ENCODE results near the gene OLFM3.

OLFM3 gene

GRCh38 chr1:101977266-101977665, 19.5 kb downstream of the OLFM3 start:
- Histone ChIP-seq H3K27ac (ENCODE audit: low read depth, low read length) (no peak overlapping the region), H3K4me3 (ENCODE audit: low read depth in 1 of 2, low read length in 2 of 2) (no peak overlapping the region), H3K36me3 (ENCODE audit: control insufficient read depth in 1 of 2, insufficient read depth in 2 of 2, low read length in 2 of 2) (no peaks in the 10 kb centered on the region), H3K27me3 (ENCODE audit: control insufficient read depth in 1 of 2, insufficient read depth in 2 of 2, low read length in 2 of 2) (no peaks in the 10 kb centered on the region), H3K9ac (ENCODE audit: low read depth in 1 of 2, low read length in 2 of 2) (no peak overlapping the region), H3K4me1 (ENCODE audit: control insufficient read depth in 1 of 2, insufficient read depth in 2 of 2, low read length in 2 of 2) (no peaks in the 10 kb centered on the region), H3K9me3 (ENCODE audit: control insufficient read depth in 1 of 2, low read length in 2 of 2) (no peaks in the 10 kb centered on the region)

GRCh38 chr1:101976161-101976560, 20.6 kb downstream of the OLFM3 start:
- no peaks in the 10 kb centered on the region for H3K36me3 ChIP-seq (ENCODE audit: control insufficient read depth in 1 of 2, insufficient read depth in 2 of 2, low read length in 2 of 2)
- H3K4me1 ChIP-seq (ENCODE audit: control insufficient read depth in 1 of 2, insufficient read depth in 2 of 2, low read length in 2 of 2) = no peaks in the 10 kb centered on the region
- H3K4me3 ChIP-seq (ENCODE audit: low read depth in 1 of 2, low read length in 2 of 2) = no peak overlapping the region
- H3K9me3 ChIP-seq (ENCODE audit: control insufficient read depth in 1 of 2, low read length in 2 of 2) = no peaks in the 10 kb centered on the region
- no peaks in the 10 kb centered on the region for H3K27me3 ChIP-seq (ENCODE audit: control insufficient read depth in 1 of 2, insufficient read depth in 2 of 2, low read length in 2 of 2)
- no peak overlapping the region for H3K9ac ChIP-seq (ENCODE audit: low read depth in 1 of 2, low read length in 2 of 2)
- no peak overlapping the region for H3K27ac ChIP-seq (ENCODE audit: low read depth, low read length)

GRCh38 chr1:101975371-101975770, 21.4 kb downstream of the OLFM3 start:
- Histone ChIP-seq H3K4me1 (ENCODE audit: control insufficient read depth in 1 of 2, insufficient read depth in 2 of 2, low read length in 2 of 2) (no peaks in the 10 kb centered on the region), H3K27ac (ENCODE audit: low read depth, low read length) (no peak overlapping the region), H3K4me3 (ENCODE audit: low read depth in 1 of 2, low read length in 2 of 2) (no peak overlapping the region), H3K9me3 (ENCODE audit: control insufficient read depth in 1 of 2, low read length in 2 of 2) (no peaks in the 10 kb centered on the region), H3K27me3 (ENCODE audit: control insufficient read depth in 1 of 2, insufficient read depth in 2 of 2, low read length in 2 of 2) (no peaks in the 10 kb centered on the region), H3K9ac (ENCODE audit: low read depth in 1 of 2, low read length in 2 of 2) (no peak overlapping the region), H3K36me3 (ENCODE audit: control insufficient read depth in 1 of 2, insufficient read depth in 2 of 2, low read length in 2 of 2) (no peaks in the 10 kb centered on the region)

DNA sequence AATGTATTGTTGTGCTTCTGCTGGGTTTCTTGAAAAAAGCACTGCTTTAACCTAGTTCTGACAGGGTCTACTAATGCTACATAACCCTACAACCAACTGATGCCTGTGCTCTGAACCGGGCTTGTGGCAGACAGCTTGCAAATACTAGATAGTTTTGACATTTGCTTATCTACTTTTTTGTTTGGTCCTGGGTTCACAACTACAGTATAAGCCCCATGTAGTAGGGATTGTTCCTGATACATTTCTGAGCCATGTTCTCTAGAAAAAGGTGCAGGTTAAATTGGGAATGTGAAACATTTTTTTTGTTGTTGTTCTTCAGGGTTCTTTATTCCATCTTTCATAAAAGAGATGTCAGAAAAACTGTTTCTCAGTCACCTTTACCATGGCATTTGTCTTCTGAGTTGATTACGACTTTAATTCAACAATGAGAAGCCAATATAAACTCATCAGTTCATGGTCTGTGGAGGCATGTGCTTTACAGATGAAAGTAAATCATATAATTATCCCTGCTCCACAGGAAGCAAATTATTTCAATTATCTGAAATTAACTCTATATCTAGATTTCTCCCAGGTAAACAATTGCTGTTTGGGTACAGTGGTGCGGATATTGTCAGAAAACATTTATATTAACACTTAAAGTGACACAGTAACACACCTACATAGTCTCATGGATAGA, 22.0 kb downstream of the OLFM3 start:
- Histone ChIP-seq H3K9me3 (ENCODE audit: control insufficient read depth in 1 of 2, low read length in 2 of 2) (no peaks in the 10 kb centered on the region), H3K36me3 (ENCODE audit: control insufficient read depth in 1 of 2, insufficient read depth in 2 of 2, low read length in 2 of 2) (no peaks in the 10 kb centered on the region), H3K9ac (ENCODE audit: low read depth in 1 of 2, low read length in 2 of 2) (no peak overlapping the region), H3K4me3 (ENCODE audit: low read depth in 1 of 2, low read length in 2 of 2) (no peak overlapping the region), H3K4me1 (ENCODE audit: control insufficient read depth in 1 of 2, insufficient read depth in 2 of 2, low read length in 2 of 2) (no peaks in the 10 kb centered on the region), H3K27me3 (ENCODE audit: control insufficient read depth in 1 of 2, insufficient read depth in 2 of 2, low read length in 2 of 2) (no peaks in the 10 kb centered on the region), H3K27ac (ENCODE audit: low read depth, low read length) (no peak overlapping the region)

GRCh38 chr1:101971304-101971703, 25.4 kb downstream of the OLFM3 start:
- no peak overlapping the region for H3K27ac ChIP-seq (ENCODE audit: low read depth, low read length)
- no peak overlapping the region for H3K4me3 ChIP-seq (ENCODE audit: low read depth in 1 of 2, low read length in 2 of 2)
- H3K36me3 ChIP-seq (ENCODE audit: control insufficient read depth in 1 of 2, insufficient read depth in 2 of 2, low read length in 2 of 2) = no peaks in the 10 kb centered on the region
- H3K9me3 ChIP-seq (ENCODE audit: control insufficient read depth in 1 of 2, low read length in 2 of 2) = no peaks in the 10 kb centered on the region
- no peaks in the 10 kb centered on the region for H3K4me1 ChIP-seq (ENCODE audit: control insufficient read depth in 1 of 2, insufficient read depth in 2 of 2, low read length in 2 of 2)
- no peak overlapping the region for H3K9ac ChIP-seq (ENCODE audit: low read depth in 1 of 2, low read length in 2 of 2)
- no peaks in the 10 kb centered on the region for H3K27me3 ChIP-seq (ENCODE audit: control insufficient read depth in 1 of 2, insufficient read depth in 2 of 2, low read length in 2 of 2)

DNA sequence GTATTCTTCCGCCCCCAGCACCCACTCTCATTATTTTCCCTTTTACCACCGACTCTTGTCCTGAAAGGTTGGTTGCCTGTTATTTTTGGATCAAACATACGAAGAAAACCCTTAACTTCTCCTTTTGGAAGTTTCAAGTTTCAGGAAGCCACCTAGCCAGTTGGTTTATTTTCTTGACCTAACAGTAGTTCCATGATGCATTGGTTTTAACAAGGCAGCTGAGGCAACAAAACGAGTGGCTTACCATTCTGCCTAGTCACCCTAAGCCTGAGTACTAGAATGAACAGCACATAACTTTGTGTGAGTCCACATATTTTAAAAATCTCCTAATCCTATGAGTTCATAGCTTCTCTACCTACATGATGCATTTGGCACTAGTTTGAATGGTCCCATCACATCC, 28.9 kb downstream of the OLFM3 start:
- H3K4me1 ChIP-seq (ENCODE audit: control insufficient read depth in 1 of 2, insufficient read depth in 2 of 2, low read length in 2 of 2) = no peaks in the 10 kb centered on the region
- H3K27ac ChIP-seq (ENCODE audit: low read depth, low read length) = no peak overlapping the region
- no peak overlapping the region for H3K4me3 ChIP-seq (ENCODE audit: low read depth in 1 of 2, low read length in 2 of 2)
- H3K9me3 ChIP-seq (ENCODE audit: control insufficient read depth in 1 of 2, low read length in 2 of 2) = no peaks in the 10 kb centered on the region
- H3K27me3 ChIP-seq (ENCODE audit: control insufficient read depth in 1 of 2, insufficient read depth in 2 of 2, low read length in 2 of 2) = no peaks in the 10 kb centered on the region
- no peak overlapping the region for H3K9ac ChIP-seq (ENCODE audit: low read depth in 1 of 2, low read length in 2 of 2)
- no peaks in the 10 kb centered on the region for H3K36me3 ChIP-seq (ENCODE audit: control insufficient read depth in 1 of 2, insufficient read depth in 2 of 2, low read length in 2 of 2)

GRCh38 chr1:101965341-101965740, 31.4 kb downstream of the OLFM3 start:
- Histone ChIP-seq H3K9ac (ENCODE audit: low read depth in 1 of 2, low read length in 2 of 2) (no peak overlapping the region), H3K36me3 (ENCODE audit: control insufficient read depth in 1 of 2, insufficient read depth in 2 of 2, low read length in 2 of 2) (no peaks in the 10 kb centered on the region), H3K4me3 (ENCODE audit: low read depth in 1 of 2, low read length in 2 of 2) (no peak overlapping the region), H3K27me3 (ENCODE audit: control insufficient read depth in 1 of 2, insufficient read depth in 2 of 2, low read length in 2 of 2) (no peaks in the 10 kb centered on the region), H3K9me3 (ENCODE audit: control insufficient read depth in 1 of 2, low read length in 2 of 2) (no peaks in the 10 kb centered on the region), H3K4me1 (ENCODE audit: control insufficient read depth in 1 of 2, insufficient read depth in 2 of 2, low read length in 2 of 2) (no peaks in the 10 kb centered on the region), H3K27ac (ENCODE audit: low read depth, low read length) (no peak overlapping the region)

DNA sequence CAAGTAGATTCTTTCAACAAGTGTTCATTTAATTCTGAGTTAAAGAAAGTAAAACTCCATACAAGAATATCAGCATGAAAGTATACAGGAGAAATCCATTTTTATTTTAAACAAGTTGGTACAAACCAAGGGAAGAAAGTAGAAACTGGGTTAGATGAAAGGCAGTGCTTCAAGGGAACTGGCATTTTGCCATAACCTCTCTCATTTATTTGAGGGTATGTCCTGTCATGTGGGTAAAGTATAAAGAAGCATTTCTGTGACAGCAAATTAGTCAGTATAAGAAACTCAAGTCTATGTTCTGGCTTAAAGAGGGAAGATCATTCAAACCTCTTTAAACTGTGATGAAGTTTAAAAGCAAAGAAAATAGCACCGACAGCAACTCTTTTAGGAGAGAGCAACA, 32.0 kb downstream of the OLFM3 start:
- no peak overlapping the region for H3K4me3 ChIP-seq (ENCODE audit: low read depth in 1 of 2, low read length in 2 of 2)
- H3K36me3 ChIP-seq (ENCODE audit: control insufficient read depth in 1 of 2, insufficient read depth in 2 of 2, low read length in 2 of 2) = no peaks in the 10 kb centered on the region
- no peak overlapping the region for H3K9ac ChIP-seq (ENCODE audit: low read depth in 1 of 2, low read length in 2 of 2)
- no peaks in the 10 kb centered on the region for H3K27me3 ChIP-seq (ENCODE audit: control insufficient read depth in 1 of 2, insufficient read depth in 2 of 2, low read length in 2 of 2)
- no peaks in the 10 kb centered on the region for H3K9me3 ChIP-seq (ENCODE audit: control insufficient read depth in 1 of 2, low read length in 2 of 2)
- no peaks in the 10 kb centered on the region for H3K4me1 ChIP-seq (ENCODE audit: control insufficient read depth in 1 of 2, insufficient read depth in 2 of 2, low read length in 2 of 2)
- no peak overlapping the region for H3K27ac ChIP-seq (ENCODE audit: low read depth, low read length)

- H3K4me3 ChIP-seq (ENCODE audit: low read depth in 1 of 2, low read length in 2 of 2) = no peak overlapping the region
- H3K36me3 ChIP-seq (ENCODE audit: control insufficient read depth in 1 of 2, insufficient read depth in 2 of 2, low read length in 2 of 2) = no peaks in the 10 kb centered on the region
- no peaks in the 10 kb centered on the region for H3K9me3 ChIP-seq (ENCODE audit: control insufficient read depth in 1 of 2, low read length in 2 of 2)
- H3K4me1 ChIP-seq (ENCODE audit: control insufficient read depth in 1 of 2, insufficient read depth in 2 of 2, low read length in 2 of 2) = no peaks in the 10 kb centered on the region
- no peaks in the 10 kb centered on the region for H3K27me3 ChIP-seq (ENCODE audit: control insufficient read depth in 1 of 2, insufficient read depth in 2 of 2, low read length in 2 of 2)
- no peak overlapping the region for H3K27ac ChIP-seq (ENCODE audit: low read depth, low read length)
- H3K9ac ChIP-seq (ENCODE audit: low read depth in 1 of 2, low read length in 2 of 2) = no peak overlapping the region
Observed at GRCh38 chr1:101960142-101960541, 36.6 kb downstream of the OLFM3 start.

- H3K4me3 ChIP-seq (ENCODE audit: low read depth in 1 of 2, low read length in 2 of 2) = no peak overlapping the region
- H3K27me3 ChIP-seq (ENCODE audit: control insufficient read depth in 1 of 2, insufficient read depth in 2 of 2, low read length in 2 of 2) = no peaks in the 10 kb centered on the region
- no peak overlapping the region for H3K9ac ChIP-seq (ENCODE audit: low read depth in 1 of 2, low read length in 2 of 2)
- H3K9me3 ChIP-seq (ENCODE audit: control insufficient read depth in 1 of 2, low read length in 2 of 2) = no peaks in the 10 kb centered on the region
- no peaks in the 10 kb centered on the region for H3K4me1 ChIP-seq (ENCODE audit: control insufficient read depth in 1 of 2, insufficient read depth in 2 of 2, low read length in 2 of 2)
- no peak overlapping the region for H3K27ac ChIP-seq (ENCODE audit: low read depth, low read length)
- no peaks in the 10 kb centered on the region for H3K36me3 ChIP-seq (ENCODE audit: control insufficient read depth in 1 of 2, insufficient read depth in 2 of 2, low read length in 2 of 2)
Observed at GRCh38 chr1:101959456-101959855, 37.3 kb downstream of the OLFM3 start.

DNA sequence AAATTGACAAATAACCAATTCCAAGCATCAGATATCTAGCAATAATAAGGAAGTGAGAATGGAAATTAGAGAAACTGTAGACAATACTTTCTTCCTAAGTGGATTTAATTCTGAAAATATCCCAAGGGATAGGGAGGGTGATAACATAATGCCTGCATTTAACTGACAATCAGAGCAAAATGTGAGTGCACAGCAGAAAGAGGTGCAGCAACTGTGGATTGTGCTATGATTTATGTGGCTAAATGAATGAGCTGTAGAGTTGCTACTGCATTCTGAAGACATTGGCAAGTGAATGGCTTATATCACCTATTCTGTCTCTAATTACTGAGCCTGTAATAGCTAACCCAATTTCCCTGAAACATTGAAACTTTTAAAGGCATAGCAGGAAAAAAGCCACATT, 39.0 kb downstream of the OLFM3 start:
- Histone ChIP-seq H3K4me3 (ENCODE audit: low read depth in 1 of 2, low read length in 2 of 2) (no peak overlapping the region), H3K9me3 (ENCODE audit: control insufficient read depth in 1 of 2, low read length in 2 of 2) (no peaks in the 10 kb centered on the region), H3K27me3 (ENCODE audit: control insufficient read depth in 1 of 2, insufficient read depth in 2 of 2, low read length in 2 of 2) (no peaks in the 10 kb centered on the region), H3K27ac (ENCODE audit: low read depth, low read length) (no peak overlapping the region), H3K4me1 (ENCODE audit: control insufficient read depth in 1 of 2, insufficient read depth in 2 of 2, low read length in 2 of 2) (no peaks in the 10 kb centered on the region), H3K9ac (ENCODE audit: low read depth in 1 of 2, low read length in 2 of 2) (no peak overlapping the region), H3K36me3 (ENCODE audit: control insufficient read depth in 1 of 2, insufficient read depth in 2 of 2, low read length in 2 of 2) (no peaks in the 10 kb centered on the region)

Measured in duodenal mucosa (tissue), 2 donors.